Thyroid gland (tissue), 4 donors: ENCODE data around the gene AQR. TPM values are rescaled to one million over a fixed set of nuclear protein-coding genes. Genes with fewer than 3 reads are reported as not detected.
"Not testable (repeated sequence)": the region's sequence is repeated elsewhere in the genome, so short reads cannot be mapped to it uniquely, and the experiment has no call there.

Source experiments
- DNase-seq, 2 donors: peaks; one replicate each; pipeline ENCODE4 v3.0.0-alpha.2; 2019
- H3K27ac ChIP-seq, 3 donors: fragments of 200-600 bp; sonication (generic); 1 replicate in 2 of 3; 2 replicates in 1 of 3; pipeline ENCODE4 v1.5.1; 2016 to 2019; ENCODE audit warnings: mild to moderate bottlenecking in 1 of 3, moderate library complexity in 1 of 3
- H3K27me3 ChIP-seq: fragments of 200-600 bp; sonication (generic); one replicate; pipeline ENCODE4 v1.5.1; 2019
- H3K36me3 ChIP-seq, 2 donors: fragments of 200-600 bp; sonication (generic); one replicate each; pipeline ENCODE4 v1.5.1; 2016 to 2019
- H3K4me1 ChIP-seq, 2 donors: fragments of 200-600 bp; sonication (generic); one replicate each; pipeline ENCODE4 v1.5.1; 2017 to 2019
- H3K4me3 ChIP-seq, 3 donors: fragments of 200-600 bp; sonication (generic); replicated peaks in 1 of 3; 1 replicate in 2 of 3; 2 replicates in 1 of 3; pipeline ENCODE4 v1.5.1; 2016; ENCODE audit warnings: mild to moderate bottlenecking in 1 of 3
- H3K9me3 ChIP-seq: fragments of 200-600 bp; sonication (generic); one replicate; pipeline ENCODE4 v1.5.1; 2017
- POLR2A ChIP-seq, 2 donors: fragments of 450-650 bp; IDR thresholded peaks; one replicate each; pipeline ENCODE4 v1.6.1; 2017; ENCODE audit warnings: antibody characterized with exemption in 2 of 2, mild to moderate bottlenecking in 2 of 2, moderate library complexity in 1 of 2
- WGBS, 2 donors: methylation state at CpG; one replicate each; pipeline ENCODE4 v1.1.5; 2017; 5-methylcytosine and 5-hydroxymethylcytosine counted together
- intact Hi-C: fragments of 100-400 bp; cut with DNase I; formaldehyde crosslinking; loops from one replicate; pipeline ENCODE4 v1.15.1; 2023
- total RNA-seq, 4 donors: library from RNA; depleted of rRNA; stranded (reverse); fragments of >200 nt; gene quantifications; one replicate each; pipeline ENCODE4 v1.2.3, GENCODE V29; 2016
- TF ChIP-seq, protein P1 (sequence below), 6 experiments: fragments of 200-600 bp in 3 of 6; fragments of 450-650 bp in 3 of 6; sonication (generic) in 3 of 6; IDR thresholded peaks; one replicate each; pipeline ENCODE4 v1.5.1; 2016 to 2019; ENCODE audit warnings: antibody characterized with exemption in 6 of 6, mild to moderate bottlenecking in 2 of 6, inconsistent platforms in 1 of 6, moderate library complexity in 1 of 6

AQR gene
- total RNA-seq, 4 donors from 2014 or later, result 27.9 to 40.3 (median 37.8) TPM

DNA sequence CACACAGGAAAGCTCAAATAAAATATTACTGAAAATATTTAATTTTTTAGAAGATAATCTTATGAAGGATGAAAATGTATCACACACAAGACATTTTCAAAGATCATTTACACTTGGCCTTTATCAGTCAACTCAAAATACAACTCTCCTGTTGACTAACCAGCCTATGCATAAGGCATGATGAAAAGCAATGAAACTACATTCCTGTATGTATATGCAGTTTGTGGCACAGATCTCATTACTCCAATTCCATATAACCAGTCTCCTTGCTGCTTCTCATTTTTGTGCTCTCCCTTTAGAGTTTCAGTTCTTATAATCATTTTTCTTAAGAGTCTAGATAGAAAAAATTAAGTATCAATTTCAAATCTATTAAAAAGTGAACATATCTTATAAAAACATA lies 25.8 kb downstream of the AQR start:
- intact Hi-C loops, result no loop called here
- peaks cover 0 to 12% of the 10 kb centered on the region in 2 donors for H3K36me3 ChIP-seq
- H3K27me3 ChIP-seq, result no peaks in the 10 kb centered on the region
- no peak overlapping the region for H3K4me3 ChIP-seq
- no peak for DNase-seq
- H3K4me1 ChIP-seq, result peaks cover 0 to 6% of the 10 kb centered on the region in 2 donors
- H3K9me3 ChIP-seq, result no peaks in the 10 kb centered on the region
- no peak overlapping the region for H3K27ac ChIP-seq
- no peak for TF ChIP-seq POLR2A (IDR thresholded peaks at IDR 0.05)
- TF ChIP-seq, protein P1, sequence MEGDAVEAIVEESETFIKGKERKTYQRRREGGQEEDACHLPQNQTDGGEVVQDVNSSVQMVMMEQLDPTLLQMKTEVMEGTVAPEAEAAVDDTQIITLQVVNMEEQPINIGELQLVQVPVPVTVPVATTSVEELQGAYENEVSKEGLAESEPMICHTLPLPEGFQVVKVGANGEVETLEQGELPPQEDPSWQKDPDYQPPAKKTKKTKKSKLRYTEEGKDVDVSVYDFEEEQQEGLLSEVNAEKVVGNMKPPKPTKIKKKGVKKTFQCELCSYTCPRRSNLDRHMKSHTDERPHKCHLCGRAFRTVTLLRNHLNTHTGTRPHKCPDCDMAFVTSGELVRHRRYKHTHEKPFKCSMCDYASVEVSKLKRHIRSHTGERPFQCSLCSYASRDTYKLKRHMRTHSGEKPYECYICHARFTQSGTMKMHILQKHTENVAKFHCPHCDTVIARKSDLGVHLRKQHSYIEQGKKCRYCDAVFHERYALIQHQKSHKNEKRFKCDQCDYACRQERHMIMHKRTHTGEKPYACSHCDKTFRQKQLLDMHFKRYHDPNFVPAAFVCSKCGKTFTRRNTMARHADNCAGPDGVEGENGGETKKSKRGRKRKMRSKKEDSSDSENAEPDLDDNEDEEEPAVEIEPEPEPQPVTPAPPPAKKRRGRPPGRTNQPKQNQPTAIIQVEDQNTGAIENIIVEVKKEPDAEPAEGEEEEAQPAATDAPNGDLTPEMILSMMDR (IDR thresholded peaks at IDR 0.05), result no peak

DNA sequence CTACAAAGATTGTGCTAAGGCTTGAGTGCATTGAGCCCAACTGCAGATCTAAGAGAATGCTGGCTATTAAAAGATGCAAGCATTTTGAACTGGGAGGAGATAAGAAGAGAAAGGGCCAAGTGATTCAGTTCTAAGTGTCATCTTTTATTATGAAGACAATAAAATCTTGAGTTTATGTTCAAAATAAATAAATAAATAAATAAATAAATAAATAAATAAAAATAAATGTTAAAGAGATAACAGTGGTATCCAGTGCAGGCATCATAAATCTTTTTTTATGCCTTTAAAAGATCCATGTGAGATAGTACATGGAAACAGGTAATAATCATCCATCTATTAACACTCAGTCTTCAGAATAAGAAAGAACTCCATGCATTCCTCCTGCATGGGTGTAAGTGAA lies 26.3 kb downstream of the AQR start:
- peaks cover 2 to 16% of the 10 kb centered on the region in 2 donors for H3K36me3 ChIP-seq
- H3K27ac ChIP-seq, H3K9me3 ChIP-seq, intact Hi-C loops, H3K4me1 ChIP-seq, H3K4me3 ChIP-seq, H3K27me3 ChIP-seq, DNase-seq: not testable (repeated sequence)

DNA sequence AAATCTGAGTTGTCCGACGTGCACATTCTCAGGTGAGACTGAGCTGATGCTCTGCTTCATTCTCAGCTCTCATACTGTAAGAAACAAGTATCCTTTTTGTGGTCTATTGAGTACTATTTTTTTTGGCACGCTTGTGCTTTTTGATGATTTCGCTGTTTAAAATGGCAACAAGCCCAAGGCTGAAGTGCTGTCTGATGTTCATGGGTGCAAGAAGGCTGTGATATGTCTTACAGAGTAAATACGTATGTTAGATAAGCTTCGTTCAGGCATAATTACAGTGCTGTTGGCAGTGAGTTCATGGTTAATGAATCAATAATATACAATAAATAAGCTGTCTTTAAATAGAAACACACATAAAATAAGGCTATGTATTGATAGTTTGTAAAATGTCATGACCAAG lies 27.2 kb downstream of the AQR start:
- peaks cover 11 to 19% of the 10 kb centered on the region in 2 donors for H3K36me3 ChIP-seq

DNA sequence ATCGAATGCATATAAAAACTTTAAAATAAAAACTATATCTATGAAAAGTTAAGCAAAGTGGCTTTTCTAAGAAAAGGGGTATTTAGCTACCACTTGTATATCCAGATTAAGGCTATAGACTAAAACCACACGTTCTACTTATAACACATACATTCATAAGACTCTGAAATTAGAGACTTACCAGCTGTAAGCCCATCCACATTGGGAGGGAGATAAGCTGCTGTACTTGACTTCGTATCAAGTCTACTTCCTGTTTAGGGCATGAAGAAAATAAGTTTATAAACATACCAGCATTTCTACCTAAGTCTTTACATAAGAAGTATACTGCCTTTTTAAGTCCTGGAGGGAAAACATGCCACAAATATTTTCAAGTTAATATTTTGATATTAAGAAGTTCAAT lies 27.7 kb downstream of the AQR start:
- Histone ChIP-seq H3K4me1 (peaks cover 0 to 6% of the 10 kb centered on the region in 2 donors), H3K9me3 (no peaks in the 10 kb centered on the region), H3K27ac (no peak overlapping the region), H3K27me3 (no peaks in the 10 kb centered on the region), H3K36me3 (peaks cover 11 to 20% of the 10 kb centered on the region in 2 donors), H3K4me3 (no peak overlapping the region)
- DNase-seq, result no peak
- no peak for TF ChIP-seq POLR2A (IDR thresholded peaks at IDR 0.05)
- TF ChIP-seq, protein P1 (IDR thresholded peaks at IDR 0.05), result no peak
- WGBS, 2 donors, result 85 to 86% methylated on average over 3 of the region's 3 CpGs
- intact Hi-C loops, result no loop called here

More for the DNA sequence above, 27.2 kb downstream of the AQR start:
- TF ChIP-seq, protein P1 (IDR thresholded peaks at IDR 0.05), result no peak
- Histone ChIP-seq H3K4me3 (no peak overlapping the region), H3K4me1 (peaks cover 0 to 6% of the 10 kb centered on the region in 2 donors), H3K27ac (no peak overlapping the region), H3K27me3 (no peaks in the 10 kb centered on the region), H3K9me3 (no peaks in the 10 kb centered on the region)
- intact Hi-C loops, result no loop called here
- WGBS, 2 donors, result 36 to 46% methylated on average over 6 of the region's 6 CpGs
- DNase-seq, result peak in 1 of 2 donors; percentile 8

DNA sequence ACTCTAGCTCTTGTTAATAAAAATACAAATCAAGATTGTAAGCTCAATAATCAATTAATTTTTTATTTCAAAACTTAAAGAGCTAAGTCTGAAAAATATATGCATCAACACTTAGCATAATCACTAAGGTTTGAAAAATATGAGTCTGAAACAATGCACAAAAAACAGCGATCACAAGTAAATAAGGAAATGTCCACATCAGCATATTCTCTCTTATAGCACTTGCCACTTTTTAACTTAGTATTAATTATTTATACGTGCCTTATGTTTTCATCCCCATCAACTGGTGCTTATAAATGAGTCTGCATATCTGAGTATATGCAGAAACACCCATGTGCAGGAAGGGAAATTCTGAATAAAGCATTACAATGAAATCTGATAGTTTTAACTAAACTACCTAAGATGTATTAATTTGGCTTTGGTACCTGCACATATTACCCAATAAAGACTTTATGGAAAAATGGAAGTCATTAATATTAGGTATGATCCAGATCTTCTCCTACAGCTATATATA lies 28.3 kb downstream of the AQR start:
- WGBS, 2 donors, result 97 to 100% methylated on average over 2 of the region's 2 CpGs
- TF ChIP-seq, protein P1 (IDR thresholded peaks at IDR 0.05), result no peak
- no peak for TF ChIP-seq POLR2A (IDR thresholded peaks at IDR 0.05)
- Histone ChIP-seq H3K9me3 (no peaks in the 10 kb centered on the region), H3K27me3 (no peaks in the 10 kb centered on the region), H3K4me1 (peaks cover 0 to 6% of the 10 kb centered on the region in 2 donors), H3K36me3 (peaks cover 11 to 25% of the 10 kb centered on the region in 2 donors), H3K27ac (no peak overlapping the region), H3K4me3 (no peak overlapping the region)
- intact Hi-C loops, result no loop called here
- DNase-seq, result no peak
